HCT116 (cell line): Measurements from ENCODE around the gene BRICD5. TPM values are rescaled to one million over a fixed set of nuclear protein-coding genes. Genes with fewer than 3 reads are reported as not detected.

Source experiments
- ATAC-seq: fragments of 200-7000 bp; cut with Tn5 transposase; 2 replicates; pipeline ENCODE4 v1.9.1; 2020; ENCODE audit warnings: mild to moderate bottlenecking, moderate library complexity
- BruUV-seq: library from RNA; stranded (reverse); fragments of 400-500 nt; replicated peaks from 2 replicates; lab custom pipeline; 2021; lab: Mats Ljungman, UMichigan
- CTCF ChIA-PET: fragments of 300-600 bp; sonication (Branson Sonifier 250); formaldehyde crosslinking; loops from one replicate; lab custom pipeline; 2021; ENCODE audit warnings: antibody characterized with exemption; lab: Charles Lee
- POLR2A ChIA-PET: fragments of 300-600, 350-600 bp; sonication (Branson Sonifier 250); formaldehyde crosslinking; loops from one replicate; lab custom pipeline; 2021; ENCODE audit warnings: antibody characterized with exemption; lab: Charles Lee
- RAD21 ChIA-PET, 2 experiments: fragments of 300-600 bp; sonication (Branson Sonifier 250); formaldehyde crosslinking; loops; one replicate each; lab custom pipeline; 2023; ENCODE audit warnings: low total read pairs in 2 of 2; ENCODE audit not compliant: uncharacterized antibody in 2 of 2, unreplicated experiment in 2 of 2, low non-redundant PET in 1 of 2; lab: Charles Lee
- DNase-seq: peaks from one replicate; pipeline ENCODE4 v3.0.0-alpha.2; 2010; ENCODE audit warnings: low read depth, low spot score
- H2AFZ ChIP-seq: fragments of 200-600 bp; shearing (Covaris generic), sonication (generic); 2 replicates; pipeline ENCODE4 v1.6.1; 2017; ENCODE audit warnings: low read depth, mixed run types, mixed read lengths, antibody characterized with exemption, low read length; ENCODE audit not compliant: poor library complexity, severe bottlenecking
- H3K27ac ChIP-seq: 2 replicates; pipeline ENCODE4 v1.5.1; 2012; ENCODE audit warnings: low read depth, low read length
- H3K27me3 ChIP-seq: fragments of 200-600 bp; sonication (generic); 2 replicates; pipeline ENCODE4 v1.6.1; 2016; ENCODE audit warnings: mixed run types, low read length, mixed read lengths; ENCODE audit not compliant: insufficient read depth
- H3K36me3 ChIP-seq, 2 experiments: fragments of 200-500 bp in 1 of 2; fragments of 200-600 bp in 1 of 2; sonication (Bioruptor generic) in 1 of 2; sonication (generic) in 1 of 2; 2 replicates each; pipeline versions ENCODE4 v1.5.1 to v1.6.1; 2014 to 2016; ENCODE audit warnings: low read length in 2 of 2, inconsistent platforms in 1 of 2, mixed read lengths in 1 of 2, mixed run types in 1 of 2; ENCODE audit not compliant: insufficient read depth in 2 of 2, control insufficient read depth in 1 of 2
- H3K4me1 ChIP-seq, 2 experiments: fragments of 200-600 bp in 1 of 2; sonication (generic) in 1 of 2; 2 replicates each; pipeline versions ENCODE4 v1.5.1 to v1.6.1; 2012 to 2017; ENCODE audit warnings: low read length in 2 of 2, inconsistent platforms in 1 of 2, mild to moderate bottlenecking in 1 of 2, mixed read lengths in 1 of 2, mixed run types in 1 of 2, moderate library complexity in 1 of 2; ENCODE audit not compliant: insufficient read depth in 2 of 2, control insufficient read depth in 1 of 2
- H3K4me2 ChIP-seq: fragments of 200-600 bp; sonication (generic); 2 replicates; pipeline ENCODE4 v1.6.1; 2017; ENCODE audit warnings: mixed run types, low read length, mixed read lengths
- H3K4me3 ChIP-seq, 2 experiments: fragments of 200-600 bp in 1 of 2; sonication (generic) in 1 of 2; replicated peaks in 1 of 2; 2 replicates each; pipeline ENCODE4 v1.5.1; 2011 to 2016; ENCODE audit warnings: low read length in 2 of 2, control low read depth in 1 of 2, low read depth in 1 of 2, mild to moderate bottlenecking in 1 of 2, mixed read lengths in 1 of 2, mixed run types in 1 of 2
- H3K79me2 ChIP-seq: fragments of 200-600 bp; sonication (generic); 2 replicates; pipeline ENCODE4 v1.6.1; 2017; ENCODE audit warnings: mild to moderate bottlenecking, mixed run types, low read length, moderate library complexity, mixed read lengths; ENCODE audit not compliant: insufficient read depth
- H3K9ac ChIP-seq: fragments of 200-600 bp; sonication (generic); 2 replicates; pipeline ENCODE4 v1.6.1; 2016; ENCODE audit warnings: low read length, mixed read lengths
- H3K9me2 ChIP-seq: fragments of 200-600 bp; sonication (generic), shearing (Covaris generic); 2 replicates; pipeline ENCODE4 v1.6.1; 2017; ENCODE audit warnings: mixed run types, mild to moderate bottlenecking, moderate library complexity; ENCODE audit not compliant: insufficient read depth
- H3K9me3 ChIP-seq, 2 experiments: fragments of 200-500 bp in 1 of 2; fragments of 200-600 bp in 1 of 2; sonication (Bioruptor generic) in 1 of 2; sonication (generic) in 1 of 2; 2 replicates each; pipeline ENCODE4 v1.6.1; 2014 to 2017; ENCODE audit warnings: low read length in 2 of 2, mixed read lengths in 2 of 2, inconsistent platforms in 1 of 2, low read depth in 1 of 2, mild to moderate bottlenecking in 1 of 2, mixed run types in 1 of 2, moderate library complexity in 1 of 2; ENCODE audit not compliant: control insufficient read depth in 1 of 2, insufficient read depth in 1 of 2
- H4K20me1 ChIP-seq: fragments of 200-600 bp; sonication (generic), shearing (Covaris generic); 2 replicates; pipeline ENCODE4 v1.6.1; 2017; ENCODE audit warnings: mixed run types, mild to moderate bottlenecking, moderate library complexity; ENCODE audit not compliant: insufficient read depth
- CBX3 ChIP-seq: IDR thresholded peaks from 2 replicates; pipeline ENCODE4 v1.6.1; 2012; ENCODE audit warnings: low read depth
- CEBPB ChIP-seq: IDR thresholded peaks from 2 replicates; pipeline ENCODE4 v1.6.1; 2012; ENCODE audit warnings: low read depth
- EGR1 ChIP-seq: IDR thresholded peaks from 2 replicates; pipeline ENCODE4 v1.6.1; 2012; ENCODE audit warnings: low read depth
- ELF1 ChIP-seq: IDR thresholded peaks from 2 replicates; pipeline ENCODE4 v1.6.1; 2012; ENCODE audit warnings: low read depth, borderline replicate concordance
- EZH2 ChIP-seq: fragments of 200-600 bp; sonication (generic); IDR thresholded peaks from 2 replicates; pipeline ENCODE4 v1.6.1; 2017; ENCODE audit warnings: antibody characterized with exemption, mixed run types
- FOSL1 ChIP-seq: IDR thresholded peaks from 2 replicates; pipeline ENCODE4 v1.6.1; 2012; ENCODE audit warnings: low read depth
- JUND ChIP-seq: IDR thresholded peaks from 2 replicates; pipeline ENCODE4 v1.6.1; 2012
- POLR2A ChIP-seq: IDR thresholded peaks from 2 replicates; pipeline ENCODE4 v1.7.0; 2011; ENCODE audit warnings: borderline replicate concordance; ENCODE audit not compliant: insufficient read depth, insufficient read length; ENCODE audit errors: extremely low read depth
- RAD21 ChIP-seq: IDR thresholded peaks from 2 replicates; pipeline ENCODE4 v1.6.1; 2012; ENCODE audit warnings: low read depth, mild to moderate bottlenecking
- SIN3A ChIP-seq: IDR thresholded peaks from 2 replicates; pipeline ENCODE4 v1.6.1; 2012; ENCODE audit warnings: low read depth
- SP1 ChIP-seq: IDR thresholded peaks from 2 replicates; pipeline ENCODE4 v1.6.1; 2012; ENCODE audit warnings: low read depth
- TCF7L2 ChIP-seq: IDR thresholded peaks from 2 replicates; pipeline ENCODE4 v1.7.0; 2011; ENCODE audit warnings: borderline replicate concordance, inconsistent platforms; ENCODE audit not compliant: insufficient read depth, insufficient read length; ENCODE audit errors: extremely low read depth
- ZFX ChIP-seq: fragments of 450-650 bp; IDR thresholded peaks from 2 replicates; pipeline ENCODE4 v1.6.1; 2017
- intact Hi-C: fragments of 100-400 bp; cut with micrococcal nuclease; formaldehyde crosslinking; loops from 2 replicates; pipeline ENCODE4 v1.10.0; 2022
- total RNA-seq: library from RNA; stranded (reverse); gene quantifications from one replicate; pipeline ENCODE4 v1.2.1, GENCODE V29; 2021; ENCODE audit not compliant: unreplicated experiment
- TF ChIP-seq, protein P1 (sequence below): IDR thresholded peaks from 2 replicates; pipeline ENCODE4 v1.6.1; 2012; ENCODE audit warnings: low read depth
- TF ChIP-seq, protein P2 (sequence below), 3 experiments: fragments of 200-600 bp in 1 of 3; sonication (generic) in 1 of 3; IDR thresholded peaks in 2 of 3; conservative IDR thresholded peaks in 1 of 3; 2 replicates each; pipeline ENCODE4 v1.5.1; 2012 to 2017; ENCODE audit warnings: low read depth in 2 of 3, low read length in 2 of 3, antibody characterized with exemption in 1 of 3, borderline replicate concordance in 1 of 3, control low read depth in 1 of 3, mild to moderate bottlenecking in 1 of 3, mixed read lengths in 1 of 3, mixed run types in 1 of 3, moderate library complexity in 1 of 3; ENCODE audit not compliant: insufficient read depth in 1 of 3
- TF ChIP-seq, protein P3 (sequence below): IDR thresholded peaks from 2 replicates; pipeline ENCODE4 v1.6.1; 2011; ENCODE audit warnings: mild to moderate bottlenecking, low read length, moderate library complexity; ENCODE audit not compliant: insufficient replicate concordance; ENCODE audit errors: extremely low read depth

The BRICD5 gene
- total RNA-seq, 1 experiment from 2014 or later: 9.8 TPM

DNA sequence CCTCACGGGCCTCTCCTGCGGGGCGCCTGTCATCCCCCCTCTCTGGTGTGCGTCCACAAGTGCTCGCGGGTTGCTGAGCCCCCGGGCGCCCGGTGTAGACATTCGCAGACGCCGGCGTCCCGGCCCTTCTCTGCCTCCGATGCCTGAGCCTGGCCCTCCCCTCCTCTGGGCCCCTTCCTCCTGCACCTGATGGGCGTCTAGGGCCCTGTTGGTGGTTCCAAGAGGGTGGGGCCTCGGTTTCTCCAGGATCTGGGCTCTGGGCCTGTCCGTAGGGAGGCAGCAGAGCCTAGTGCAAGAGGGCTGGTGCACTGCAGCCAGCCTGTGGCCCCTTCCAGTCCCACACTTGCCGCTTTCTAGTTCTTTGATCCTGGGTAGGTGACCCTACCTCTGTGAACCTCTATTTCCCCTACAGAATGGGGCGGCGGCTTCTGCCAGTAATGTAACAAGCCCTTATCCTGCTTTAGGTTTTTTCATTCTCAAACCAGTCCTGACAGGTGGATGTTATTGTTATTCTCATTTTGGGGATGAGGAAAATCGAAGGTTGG is 13.4 kb upstream of the BRICD5 start (continued):
- TF ChIP-seq CBX3 (no peak), ELF1 (no peak), CEBPB (no peak), ZFX (peak; percentile 89)

DNA sequence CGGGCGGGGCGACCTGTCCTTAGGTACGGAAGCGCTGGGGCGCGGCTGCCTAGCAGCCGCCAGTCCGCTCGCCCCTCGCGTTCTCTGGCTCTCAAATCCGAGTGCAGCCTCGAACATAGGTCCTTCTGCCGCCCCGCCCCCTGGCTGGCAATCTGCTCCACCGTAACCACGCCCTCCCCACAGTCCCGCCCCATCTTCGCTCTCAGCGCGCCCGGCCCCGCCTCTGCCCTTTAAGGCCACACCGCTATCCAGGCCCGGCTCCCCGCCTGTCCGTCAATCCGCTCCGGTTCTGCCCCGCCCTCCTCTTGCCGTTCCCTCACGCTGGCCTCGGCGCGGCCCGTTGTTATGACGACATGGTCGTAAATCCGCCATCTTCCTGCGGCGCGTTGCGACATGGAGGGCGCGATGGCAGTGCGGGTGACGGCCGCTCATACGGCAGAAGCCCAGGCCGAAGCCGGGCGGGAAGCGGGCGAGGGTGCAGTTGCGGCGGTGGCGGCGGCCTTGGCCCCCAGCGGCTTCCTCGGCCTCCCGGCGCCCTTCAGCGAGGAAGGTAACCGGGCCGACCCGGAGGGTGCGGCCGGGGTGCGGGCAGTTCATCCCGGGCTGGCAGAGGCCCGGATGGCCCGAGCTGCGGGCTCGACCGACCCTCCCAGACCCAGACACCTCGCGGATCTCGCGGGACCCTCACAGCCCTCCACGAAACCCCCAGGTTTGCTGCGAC is 12.7 kb upstream of the BRICD5 start, which contains the start of gene E4F1:
E4F1 (plus strand) TSS at position 371 of the 721 bp plus-strand sequence; CDS start at position 394, 23 bp downstream.
- ChIA-PET CTCF (interaction anchor here (1.2 kb wide), 1 partner anchor 28 kb away, joined by 4 read pairs; the partner anchor contains the start of gene ECI1), POLR2A (interaction anchor here (1.0 to 3.3 kb wide), 2 partner anchors 28 to 29 kb away, joined by 3 to 8 read pairs; partner anchors contain the start of gene ECI1), RAD21 (interaction anchor here in 1 of 2 experiments (0.7 kb wide), 1 partner anchor 56 kb away, joined by 3 read pairs; no protein-coding TSS in a partner anchor)
- BruUV-seq: no TSS peak
- peak within 1 kb of the TSS; percentile 89 for H3K9ac ChIP-seq
- intact Hi-C loops: loop anchor here (1.0 to 5.0 kb wide), 2 partner anchors 28 to 71 kb away; partner anchors contain the start of gene ECI1
- peaks cover 47% of the 10 kb centered on the region for H3K79me2 ChIP-seq
- no peaks in the 10 kb centered on the region; the same call in 1 of the 2 replicates for H4K20me1 ChIP-seq
- no peaks in the 10 kb centered on the region for H3K9me3 ChIP-seq
- peak within 1 kb of the TSS; percentile 73 to 98 for H3K4me3 ChIP-seq
- DNase-seq: peak; percentile 99
- no peak within 1 kb of the TSS for H2AFZ ChIP-seq
- H3K27ac ChIP-seq: peak within 1 kb of the TSS; percentile 97
- ATAC-seq: peak; percentile 93
- H3K4me1 ChIP-seq: peaks cover 25 to 30% of the 10 kb centered on the region in 2 experiments
- no peaks in the 10 kb centered on the region for H3K9me2 ChIP-seq
- H3K4me2 ChIP-seq: peak within 1 kb of the TSS; percentile 75
- H3K36me3 ChIP-seq: peaks cover 0 to under 1% of the 10 kb centered on the region in 2 experiments; a peak in 1 of 4 replicates
- no peaks in the 10 kb centered on the region for H3K27me3 ChIP-seq
- TF ChIP-seq CEBPB: no peak
- TF ChIP-seq EGR1: no peak
- TF ChIP-seq, protein P1, sequence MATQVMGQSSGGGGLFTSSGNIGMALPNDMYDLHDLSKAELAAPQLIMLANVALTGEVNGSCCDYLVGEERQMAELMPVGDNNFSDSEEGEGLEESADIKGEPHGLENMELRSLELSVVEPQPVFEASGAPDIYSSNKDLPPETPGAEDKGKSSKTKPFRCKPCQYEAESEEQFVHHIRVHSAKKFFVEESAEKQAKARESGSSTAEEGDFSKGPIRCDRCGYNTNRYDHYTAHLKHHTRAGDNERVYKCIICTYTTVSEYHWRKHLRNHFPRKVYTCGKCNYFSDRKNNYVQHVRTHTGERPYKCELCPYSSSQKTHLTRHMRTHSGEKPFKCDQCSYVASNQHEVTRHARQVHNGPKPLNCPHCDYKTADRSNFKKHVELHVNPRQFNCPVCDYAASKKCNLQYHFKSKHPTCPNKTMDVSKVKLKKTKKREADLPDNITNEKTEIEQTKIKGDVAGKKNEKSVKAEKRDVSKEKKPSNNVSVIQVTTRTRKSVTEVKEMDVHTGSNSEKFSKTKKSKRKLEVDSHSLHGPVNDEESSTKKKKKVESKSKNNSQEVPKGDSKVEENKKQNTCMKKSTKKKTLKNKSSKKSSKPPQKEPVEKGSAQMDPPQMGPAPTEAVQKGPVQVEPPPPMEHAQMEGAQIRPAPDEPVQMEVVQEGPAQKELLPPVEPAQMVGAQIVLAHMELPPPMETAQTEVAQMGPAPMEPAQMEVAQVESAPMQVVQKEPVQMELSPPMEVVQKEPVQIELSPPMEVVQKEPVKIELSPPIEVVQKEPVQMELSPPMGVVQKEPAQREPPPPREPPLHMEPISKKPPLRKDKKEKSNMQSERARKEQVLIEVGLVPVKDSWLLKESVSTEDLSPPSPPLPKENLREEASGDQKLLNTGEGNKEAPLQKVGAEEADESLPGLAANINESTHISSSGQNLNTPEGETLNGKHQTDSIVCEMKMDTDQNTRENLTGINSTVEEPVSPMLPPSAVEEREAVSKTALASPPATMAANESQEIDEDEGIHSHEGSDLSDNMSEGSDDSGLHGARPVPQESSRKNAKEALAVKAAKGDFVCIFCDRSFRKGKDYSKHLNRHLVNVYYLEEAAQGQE: no peak
- TF ChIP-seq RAD21: no peak
- TF ChIP-seq POLR2A: peak; percentile 87
- peak; percentile 82; the same call in 1 of the 2 replicates for TF ChIP-seq SIN3A
- TF ChIP-seq, protein P2, sequence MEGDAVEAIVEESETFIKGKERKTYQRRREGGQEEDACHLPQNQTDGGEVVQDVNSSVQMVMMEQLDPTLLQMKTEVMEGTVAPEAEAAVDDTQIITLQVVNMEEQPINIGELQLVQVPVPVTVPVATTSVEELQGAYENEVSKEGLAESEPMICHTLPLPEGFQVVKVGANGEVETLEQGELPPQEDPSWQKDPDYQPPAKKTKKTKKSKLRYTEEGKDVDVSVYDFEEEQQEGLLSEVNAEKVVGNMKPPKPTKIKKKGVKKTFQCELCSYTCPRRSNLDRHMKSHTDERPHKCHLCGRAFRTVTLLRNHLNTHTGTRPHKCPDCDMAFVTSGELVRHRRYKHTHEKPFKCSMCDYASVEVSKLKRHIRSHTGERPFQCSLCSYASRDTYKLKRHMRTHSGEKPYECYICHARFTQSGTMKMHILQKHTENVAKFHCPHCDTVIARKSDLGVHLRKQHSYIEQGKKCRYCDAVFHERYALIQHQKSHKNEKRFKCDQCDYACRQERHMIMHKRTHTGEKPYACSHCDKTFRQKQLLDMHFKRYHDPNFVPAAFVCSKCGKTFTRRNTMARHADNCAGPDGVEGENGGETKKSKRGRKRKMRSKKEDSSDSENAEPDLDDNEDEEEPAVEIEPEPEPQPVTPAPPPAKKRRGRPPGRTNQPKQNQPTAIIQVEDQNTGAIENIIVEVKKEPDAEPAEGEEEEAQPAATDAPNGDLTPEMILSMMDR (IDR thresholded peaks at IDR 0.05 in 2 of 3, conservative IDR thresholded peaks at IDR 0.05 in 1 of 3; ENCODE audit: borderline replicate concordance in 1 of 3, insufficient read depth in 1 of 3, low read depth in 2 of 3, low read length in 2 of 3): no peak
- TF ChIP-seq SP1: peak; percentile 77
- no peak for TF ChIP-seq FOSL1
- TF ChIP-seq JUND: no peak
- TF ChIP-seq TCF7L2: peak; percentile 62
- no peak for TF ChIP-seq ELF1
- TF ChIP-seq, protein P3, sequence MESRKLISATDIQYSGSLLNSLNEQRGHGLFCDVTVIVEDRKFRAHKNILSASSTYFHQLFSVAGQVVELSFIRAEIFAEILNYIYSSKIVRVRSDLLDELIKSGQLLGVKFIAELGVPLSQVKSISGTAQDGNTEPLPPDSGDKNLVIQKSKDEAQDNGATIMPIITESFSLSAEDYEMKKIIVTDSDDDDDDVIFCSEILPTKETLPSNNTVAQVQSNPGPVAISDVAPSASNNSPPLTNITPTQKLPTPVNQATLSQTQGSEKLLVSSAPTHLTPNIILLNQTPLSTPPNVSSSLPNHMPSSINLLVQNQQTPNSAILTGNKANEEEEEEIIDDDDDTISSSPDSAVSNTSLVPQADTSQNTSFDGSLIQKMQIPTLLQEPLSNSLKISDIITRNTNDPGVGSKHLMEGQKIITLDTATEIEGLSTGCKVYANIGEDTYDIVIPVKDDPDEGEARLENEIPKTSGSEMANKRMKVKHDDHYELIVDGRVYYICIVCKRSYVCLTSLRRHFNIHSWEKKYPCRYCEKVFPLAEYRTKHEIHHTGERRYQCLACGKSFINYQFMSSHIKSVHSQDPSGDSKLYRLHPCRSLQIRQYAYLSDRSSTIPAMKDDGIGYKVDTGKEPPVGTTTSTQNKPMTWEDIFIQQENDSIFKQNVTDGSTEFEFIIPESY: peak; percentile 7
- no peak for TF ChIP-seq EZH2
